Tibial nerve (tissue), 4 donors: Measurements from ENCODE around the gene GALNT18.

Source experiments
- EP300 ChIP-seq, 2 donors: sonication (generic); formaldehyde crosslinking; IDR thresholded peaks; one replicate each; pipeline ENCODE4 v1.6.1; 2017; ENCODE audit warnings: antibody characterized with exemption in 2 of 2, mild to moderate bottlenecking in 1 of 2
- POLR2A ChIP-seq, 2 donors: fragments of 450-650 bp; IDR thresholded peaks; one replicate each; pipeline ENCODE4 v1.6.1; 2017; ENCODE audit warnings: antibody characterized with exemption in 2 of 2, mild to moderate bottlenecking in 2 of 2, moderate library complexity in 2 of 2
- TF ChIP-seq, protein P1 (sequence below), 5 experiments: fragments of 200-600 bp in 3 of 5; fragments of 450-650 bp in 2 of 5; sonication (generic) in 3 of 5; IDR thresholded peaks; one replicate each; pipeline ENCODE4 v1.5.1; 2016 to 2019; ENCODE audit warnings: antibody characterized with exemption in 5 of 5, mild to moderate bottlenecking in 3 of 5, moderate library complexity in 2 of 5

DNA sequence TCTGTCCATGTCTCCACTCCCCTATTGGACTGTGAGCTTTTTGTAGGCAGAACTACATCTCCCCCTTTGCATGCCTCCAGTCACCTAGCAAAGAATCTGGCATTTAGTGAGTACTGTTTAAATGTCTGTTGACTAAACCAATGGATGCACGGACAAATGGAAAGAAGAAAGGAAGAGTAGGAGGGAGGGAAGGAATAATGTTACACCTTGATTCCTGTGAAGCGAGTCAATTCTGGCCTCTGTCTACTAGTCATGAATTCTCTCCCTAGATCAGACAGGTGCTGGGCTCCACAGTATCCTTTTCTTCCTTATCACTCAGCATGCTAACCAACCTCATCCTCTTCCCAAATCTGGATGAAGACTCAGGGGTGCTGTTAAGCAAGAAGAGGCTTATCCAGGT, 33.6 kb downstream of the GALNT18 start:
- TF ChIP-seq, protein P1, sequence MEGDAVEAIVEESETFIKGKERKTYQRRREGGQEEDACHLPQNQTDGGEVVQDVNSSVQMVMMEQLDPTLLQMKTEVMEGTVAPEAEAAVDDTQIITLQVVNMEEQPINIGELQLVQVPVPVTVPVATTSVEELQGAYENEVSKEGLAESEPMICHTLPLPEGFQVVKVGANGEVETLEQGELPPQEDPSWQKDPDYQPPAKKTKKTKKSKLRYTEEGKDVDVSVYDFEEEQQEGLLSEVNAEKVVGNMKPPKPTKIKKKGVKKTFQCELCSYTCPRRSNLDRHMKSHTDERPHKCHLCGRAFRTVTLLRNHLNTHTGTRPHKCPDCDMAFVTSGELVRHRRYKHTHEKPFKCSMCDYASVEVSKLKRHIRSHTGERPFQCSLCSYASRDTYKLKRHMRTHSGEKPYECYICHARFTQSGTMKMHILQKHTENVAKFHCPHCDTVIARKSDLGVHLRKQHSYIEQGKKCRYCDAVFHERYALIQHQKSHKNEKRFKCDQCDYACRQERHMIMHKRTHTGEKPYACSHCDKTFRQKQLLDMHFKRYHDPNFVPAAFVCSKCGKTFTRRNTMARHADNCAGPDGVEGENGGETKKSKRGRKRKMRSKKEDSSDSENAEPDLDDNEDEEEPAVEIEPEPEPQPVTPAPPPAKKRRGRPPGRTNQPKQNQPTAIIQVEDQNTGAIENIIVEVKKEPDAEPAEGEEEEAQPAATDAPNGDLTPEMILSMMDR (IDR thresholded peaks at IDR 0.05), result no peak
- TF ChIP-seq POLR2A (IDR thresholded peaks at IDR 0.05), result no peak
- TF ChIP-seq EP300 (IDR thresholded peaks at IDR 0.05), result no peak
